Esophagus (tissue), 2 donors: ENCODE results near the gene RAB31. TPM values are rescaled to one million over a fixed set of nuclear protein-coding genes. Genes with fewer than 3 reads are reported as not detected.
"Not testable (repeated sequence)": the region's sequence is repeated elsewhere in the genome, so short reads cannot be mapped to it uniquely, and the experiment has no call there.

ENCODE experiments used
- H3K27ac ChIP-seq, 2 donors: one replicate each; pipeline ENCODE4 v1.5.1; 2013; ENCODE audit warnings: low read depth in 2 of 2, mild to moderate bottlenecking in 2 of 2, inconsistent platforms in 1 of 2, low read length in 1 of 2, moderate library complexity in 1 of 2
- H3K27me3 ChIP-seq, 2 donors: one replicate each; pipeline ENCODE4 v1.6.1; 2013; ENCODE audit warnings: low read length in 2 of 2, control low read depth in 1 of 2, mild to moderate bottlenecking in 1 of 2; ENCODE audit not compliant: insufficient read depth in 2 of 2, control insufficient read depth in 1 of 2
- H3K36me3 ChIP-seq, 2 donors: one replicate each; pipeline ENCODE4 v1.6.1; 2013; ENCODE audit warnings: low read length in 1 of 2; ENCODE audit not compliant: control insufficient read depth in 2 of 2, insufficient read depth in 2 of 2
- H3K4me1 ChIP-seq, 2 donors: one replicate each; pipeline ENCODE4 v1.6.1; 2013; ENCODE audit warnings: low read length in 1 of 2; ENCODE audit not compliant: control insufficient read depth in 2 of 2, insufficient read depth in 2 of 2
- H3K4me3 ChIP-seq, 2 donors: one replicate each; pipeline ENCODE4 v1.5.1; 2013; ENCODE audit warnings: low read length in 2 of 2, mild to moderate bottlenecking in 2 of 2, low read depth in 1 of 2, moderate library complexity in 1 of 2
- H3K9me3 ChIP-seq, 2 donors: one replicate each; pipeline ENCODE4 v1.6.1; 2013; ENCODE audit warnings: mild to moderate bottlenecking in 2 of 2, low read depth in 1 of 2, low read length in 1 of 2, moderate library complexity in 1 of 2; ENCODE audit not compliant: control insufficient read depth in 2 of 2, insufficient read depth in 1 of 2
- WGBS, 2 donors: extraction: QIAGEN DNeasy Blood & Tissue Kit; methylation state at CpG; one replicate each; pipeline ENCODE4 v1.1.7; 2013; 5-methylcytosine and 5-hydroxymethylcytosine counted together
- polyA plus RNA-seq, 2 donors: library from polyadenylated mRNA; stranded (reverse); fragments of 200-250 nt; gene quantifications; one replicate each; pipeline ENCODE4 v1.2.3, GENCODE V29; 2013
- donor health status: healthy with polysubstance abuse.
- donor health status: Bipolar disorder and iron deficiency.

RAB31 gene
- polyA plus RNA-seq, 2 donors, result 10.7 to 17.5 TPM

DNA sequence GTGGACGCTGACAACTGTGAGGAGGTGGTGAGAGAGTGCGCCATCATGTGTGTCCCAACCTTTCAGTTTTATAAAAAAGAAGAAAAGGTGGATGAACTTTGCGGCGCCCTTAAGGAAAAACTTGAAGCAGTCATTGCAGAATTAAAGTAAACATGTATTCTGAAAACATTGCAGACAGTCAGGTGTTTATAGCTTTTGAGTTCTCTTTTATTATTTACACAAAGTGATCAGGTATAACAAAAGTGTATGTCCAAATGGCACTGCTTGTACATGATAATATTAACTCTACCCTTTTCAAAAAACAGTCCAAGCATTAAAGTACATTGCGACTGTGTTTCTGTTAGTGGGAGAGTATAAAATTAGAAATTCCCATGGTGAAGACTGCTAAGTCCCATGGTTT is 179.9 kb downstream of the RAB31 start:
- Histone ChIP-seq H3K36me3 (no peaks in the 10 kb centered on the region), H3K4me1 (no peaks in the 10 kb centered on the region), H3K27me3 (no peaks in the 10 kb centered on the region), H3K4me3 (no peak overlapping the region), H3K27ac (no peak overlapping the region), H3K9me3 (no peaks in the 10 kb centered on the region)
- WGBS, 2 donors, result 97% methylated on average over 5 of the region's 5 CpGs

DNA sequence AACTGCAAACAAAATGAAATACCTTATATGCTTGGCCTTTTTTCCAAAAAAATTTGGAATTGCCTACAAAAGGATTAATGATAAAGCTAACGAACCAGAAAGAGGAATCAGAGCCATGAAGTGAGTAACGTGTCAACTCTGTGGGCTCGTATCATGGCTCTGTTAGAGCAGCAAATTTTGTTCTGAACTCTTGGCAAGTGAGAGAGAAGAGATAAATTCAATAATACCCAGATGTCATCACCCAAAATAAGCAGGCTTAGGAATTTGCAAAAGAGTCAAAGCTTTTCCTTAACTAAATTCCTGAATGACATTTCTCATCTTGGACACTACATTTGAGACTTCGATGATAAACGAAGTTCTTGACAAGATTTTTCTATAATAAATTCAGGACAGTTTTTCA is 182.1 kb downstream of the RAB31 start:
- H3K27me3 ChIP-seq, result no peaks in the 10 kb centered on the region
- H3K9me3 ChIP-seq, result no peaks in the 10 kb centered on the region
- no peak overlapping the region for H3K27ac ChIP-seq
- 73 to 79% methylated on average over 5 of the region's 5 CpGs for WGBS, 2 donors
- no peak overlapping the region for H3K4me3 ChIP-seq
- no peaks in the 10 kb centered on the region for H3K4me1 ChIP-seq
- H3K36me3 ChIP-seq, result no peaks in the 10 kb centered on the region

DNA sequence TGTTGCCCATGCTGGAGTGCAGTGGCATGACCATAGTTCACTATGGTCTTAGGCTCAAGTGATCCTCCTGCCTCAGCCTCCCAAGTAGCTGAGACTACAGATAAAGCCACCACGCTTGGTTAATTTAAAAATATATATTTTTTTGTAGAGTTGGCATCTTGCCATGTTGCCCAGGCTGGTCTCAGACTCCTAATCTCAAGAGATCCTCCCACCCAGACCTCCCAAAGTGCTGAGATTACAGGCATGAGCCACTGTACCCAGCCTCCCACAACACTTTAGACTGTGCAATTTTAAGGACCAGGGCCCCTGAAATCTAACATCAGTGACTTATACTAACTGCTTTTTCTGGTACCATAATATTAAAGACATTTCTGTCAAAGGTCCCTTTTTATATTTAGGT is 182.9 kb downstream of the RAB31 start:
- no peak overlapping the region for H3K4me3 ChIP-seq
- no peaks in the 10 kb centered on the region for H3K9me3 ChIP-seq
- 85 to 88% methylated on average over 1 of the region's 1 CpG for WGBS, 2 donors
- H3K4me1 ChIP-seq, result no peaks in the 10 kb centered on the region
- no peaks in the 10 kb centered on the region for H3K36me3 ChIP-seq
- H3K27ac ChIP-seq, result no peak overlapping the region
- no peaks in the 10 kb centered on the region for H3K27me3 ChIP-seq

DNA sequence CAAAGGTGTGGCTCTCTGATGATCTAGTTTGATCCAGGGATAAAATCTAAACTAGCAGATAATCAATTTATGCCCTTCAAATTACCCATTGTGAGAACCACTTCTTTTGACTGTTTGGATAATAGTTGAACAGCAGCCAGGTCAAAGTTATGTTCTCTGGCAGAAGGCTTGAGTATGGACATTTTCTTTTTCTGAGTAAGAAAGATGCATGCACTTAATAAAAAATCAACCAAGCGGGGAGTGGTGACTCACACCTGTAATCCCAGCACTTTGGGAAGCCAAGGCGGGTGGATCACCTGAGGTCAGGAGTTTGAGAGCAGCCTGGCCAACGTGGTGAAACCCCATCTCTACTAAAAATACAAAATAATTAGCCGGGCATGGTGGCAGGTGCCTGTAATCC is 183.4 kb downstream of the RAB31 start:
- WGBS, 2 donors, result 47 to 48% methylated on average over 4 of the region's 4 CpGs
- not testable (repeated sequence) for H3K4me3 ChIP-seq, H3K27me3 ChIP-seq, H3K9me3 ChIP-seq, H3K4me1 ChIP-seq, H3K36me3 ChIP-seq, H3K27ac ChIP-seq

DNA sequence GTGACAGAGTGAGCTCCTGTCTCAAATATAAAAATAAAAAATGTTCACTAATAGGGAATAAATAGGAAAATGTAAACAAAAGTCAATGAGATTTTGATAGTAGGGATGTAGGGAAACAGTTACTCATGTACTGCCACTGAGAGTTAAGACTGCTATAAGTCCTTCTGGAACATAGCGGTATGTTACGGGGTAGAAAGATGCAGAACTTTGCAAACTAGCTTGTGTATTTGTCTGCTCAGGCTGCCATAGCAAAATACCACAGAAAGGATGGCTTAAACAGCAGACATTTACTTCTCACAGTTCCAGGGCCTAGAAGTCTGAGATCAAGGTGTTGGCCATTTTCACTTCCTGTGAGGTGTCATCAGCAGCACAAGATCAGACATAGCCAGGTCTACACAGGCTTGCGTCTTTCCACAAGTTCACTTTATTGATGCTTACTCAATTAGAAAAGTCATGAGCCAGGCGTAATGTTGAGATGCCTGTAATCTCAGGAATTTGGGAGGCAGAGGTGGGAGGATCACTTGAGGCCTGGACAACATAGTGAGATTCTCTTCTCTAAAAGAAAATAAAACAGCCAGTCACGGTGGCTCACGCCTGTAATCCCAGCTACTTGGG is 186.5 kb downstream of the RAB31 start:
- H3K27ac ChIP-seq, result no peak overlapping the region
- WGBS, 2 donors, result 79 to 91% methylated on average over 6 of the region's 6 CpGs

DNA sequence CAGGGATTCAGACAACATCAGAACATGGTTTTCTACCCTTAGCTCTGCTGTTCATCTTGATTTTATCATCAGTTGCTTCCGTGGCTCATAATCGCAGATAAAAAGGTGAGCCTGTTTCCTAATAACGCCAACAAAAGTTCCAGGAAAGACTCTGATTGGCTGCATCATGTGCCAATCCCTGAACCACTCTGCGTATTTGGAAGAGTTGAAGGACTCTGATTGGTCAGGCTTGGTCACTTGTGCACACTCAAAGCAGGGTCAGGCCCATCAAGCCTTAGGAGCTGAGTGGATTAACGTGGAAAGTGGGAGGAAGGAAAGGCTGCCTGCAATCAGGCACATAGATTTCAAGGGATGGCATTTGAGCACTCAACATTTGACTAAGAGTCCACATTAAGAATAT is 189.0 kb downstream of the RAB31 start:
- Histone ChIP-seq H3K27ac (no peak overlapping the region), H3K9me3 (no peaks in the 10 kb centered on the region), H3K4me1 (no peaks in the 10 kb centered on the region), H3K27me3 (no peaks in the 10 kb centered on the region), H3K4me3 (no peak overlapping the region), H3K36me3 (no peaks in the 10 kb centered on the region)
- WGBS, 2 donors, result 91 to 95% methylated on average over 5 of the region's 5 CpGs

More for the DNA sequence above, 186.5 kb downstream of the RAB31 start:
- no peaks in the 10 kb centered on the region for H3K36me3 ChIP-seq
- H3K4me1 ChIP-seq, result no peaks in the 10 kb centered on the region
- H3K4me3 ChIP-seq, result no peak overlapping the region
- no peaks in the 10 kb centered on the region for H3K27me3 ChIP-seq
- H3K9me3 ChIP-seq, result no peaks in the 10 kb centered on the region

DNA sequence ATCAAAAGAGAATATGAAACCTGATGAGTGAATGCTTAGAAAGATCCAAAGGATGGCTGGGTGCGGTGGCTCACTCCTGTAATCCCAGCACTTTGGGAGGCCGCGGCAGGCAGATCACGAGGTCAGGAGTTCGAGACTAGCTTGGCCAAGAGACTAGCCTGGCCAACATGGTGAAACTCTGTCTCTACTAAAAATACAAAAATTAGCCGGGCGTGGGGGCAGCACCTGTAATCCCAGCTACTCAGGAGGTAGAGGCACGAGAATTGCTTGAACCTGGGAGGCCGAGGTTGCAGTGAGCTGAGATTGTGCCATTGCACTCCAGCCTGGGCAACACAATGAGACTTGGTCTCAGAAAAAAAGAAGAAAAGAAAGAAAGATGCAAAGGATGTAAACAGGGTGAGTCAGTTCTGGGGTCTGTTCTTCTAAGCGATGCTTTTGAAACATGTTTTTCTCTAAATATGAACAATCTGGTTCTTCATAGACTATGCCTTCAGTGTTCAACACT is 189.7 kb downstream of the RAB31 start:
- H3K9me3 ChIP-seq, H3K27ac ChIP-seq, H3K27me3 ChIP-seq, H3K4me3 ChIP-seq, H3K36me3 ChIP-seq, H3K4me1 ChIP-seq: not testable (repeated sequence)
- 96 to 97% methylated on average over 10 of the region's 10 CpGs for WGBS, 2 donors

DNA sequence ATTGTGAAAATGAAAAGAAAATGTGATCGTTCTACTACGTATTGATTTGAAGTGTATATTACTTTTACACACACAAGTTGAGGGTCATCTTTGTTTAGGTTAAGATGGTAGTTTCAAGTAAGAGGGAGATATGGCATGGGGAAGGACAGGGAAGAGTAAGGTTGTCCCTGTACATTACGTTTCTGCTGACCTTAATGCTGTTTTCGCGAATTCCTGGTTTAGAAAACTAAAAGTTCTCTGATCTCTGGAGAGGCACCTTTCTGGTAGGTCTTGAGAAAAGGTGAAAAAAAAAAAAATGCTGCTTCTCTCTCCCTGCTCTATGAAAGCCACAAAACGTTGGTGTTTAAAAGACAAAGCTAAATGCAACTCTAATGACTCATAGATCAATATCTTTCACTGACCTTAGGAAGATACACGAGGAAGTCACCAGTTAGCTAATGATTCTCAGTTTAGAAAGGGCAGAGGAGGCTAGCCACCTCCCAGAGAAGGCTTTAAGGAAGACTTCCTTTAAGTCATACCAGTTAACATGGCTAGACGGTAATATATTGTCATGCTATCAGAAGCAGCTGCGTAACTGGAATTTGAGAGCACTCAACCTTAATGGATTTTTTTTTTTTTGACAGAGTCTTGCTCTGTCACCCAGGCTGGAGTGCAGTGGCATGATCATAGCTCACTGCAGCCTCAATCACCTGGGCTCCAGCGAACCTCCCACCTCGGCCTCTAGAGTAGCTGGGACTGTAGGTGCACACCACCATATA is 190.9 kb downstream of the RAB31 start:
- Histone ChIP-seq H3K27ac (no peak overlapping the region), H3K36me3 (no peaks in the 10 kb centered on the region), H3K4me3 (no peak overlapping the region), H3K27me3 (no peaks in the 10 kb centered on the region), H3K4me1 (no peaks in the 10 kb centered on the region), H3K9me3 (no peaks in the 10 kb centered on the region)
- 72 to 74% methylated on average over 11 of the region's 11 CpGs for WGBS, 2 donors

DNA sequence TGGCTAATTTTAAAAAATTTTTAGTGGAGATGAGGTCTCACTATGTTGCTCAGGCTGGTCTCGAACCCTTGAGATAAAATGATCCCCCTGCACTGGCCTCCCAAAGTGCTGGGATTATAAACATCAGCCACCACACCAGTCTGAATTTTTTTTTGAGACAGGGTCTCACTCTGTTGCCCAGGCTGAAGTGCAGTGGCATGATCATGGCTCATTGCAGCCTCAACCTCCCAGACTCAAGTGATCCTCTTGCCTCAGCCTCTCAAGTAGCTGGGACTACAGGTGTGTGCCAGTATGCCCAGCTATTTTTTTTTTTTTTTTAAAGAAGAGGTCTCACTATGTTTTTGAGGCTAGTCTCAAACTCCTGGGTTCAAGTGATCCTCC is 191.4 kb downstream of the RAB31 start:
- not testable (repeated sequence) for H3K4me1 ChIP-seq, H3K36me3 ChIP-seq, H3K27ac ChIP-seq, H3K9me3 ChIP-seq, H3K4me3 ChIP-seq, H3K27me3 ChIP-seq
- 91 to 92% methylated on average over 1 of the region's 1 CpG for WGBS, 2 donors

DNA sequence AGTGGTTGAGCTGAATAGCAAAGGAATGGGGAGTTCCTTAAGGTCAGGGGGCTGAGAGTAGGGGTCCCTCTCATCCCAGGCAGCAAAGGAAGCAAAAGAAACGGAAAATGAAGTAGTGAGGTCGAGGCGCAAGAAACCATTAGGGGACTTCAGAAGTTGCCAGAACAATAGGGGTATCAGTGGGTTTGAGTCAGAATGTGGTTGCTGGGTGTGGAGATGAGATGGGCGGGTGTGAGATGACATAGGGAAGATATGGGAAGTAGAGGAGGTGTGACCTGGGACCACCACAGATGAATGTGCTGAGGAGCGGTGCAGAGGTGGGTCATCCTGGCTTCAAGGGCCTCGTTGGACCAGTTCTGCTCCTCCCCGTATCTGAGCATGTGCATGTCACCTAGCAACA is 192.6 kb downstream of the RAB31 start:
- Histone ChIP-seq H3K36me3 (no peaks in the 10 kb centered on the region), H3K4me3 (no peak overlapping the region), H3K4me1 (no peaks in the 10 kb centered on the region), H3K9me3 (no peaks in the 10 kb centered on the region), H3K27ac (no peak overlapping the region), H3K27me3 (no peaks in the 10 kb centered on the region)
- whole genome bisulfite sequencing, 2 donors, result 81 to 85% methylated on average over 7 of the region's 7 CpGs
